ENCODE data around the gene ANO1. TPM values are rescaled to one million over a fixed set of nuclear protein-coding genes. Genes with fewer than 3 reads are reported as not detected.

Gene ANO1
- total and polyA plus RNA-seq, 2 of the 8 experiments (the other 6 are each of a cell fraction or from before 2014, with no cell fraction given) = 4.7 to 5.0 TPM

DNA sequence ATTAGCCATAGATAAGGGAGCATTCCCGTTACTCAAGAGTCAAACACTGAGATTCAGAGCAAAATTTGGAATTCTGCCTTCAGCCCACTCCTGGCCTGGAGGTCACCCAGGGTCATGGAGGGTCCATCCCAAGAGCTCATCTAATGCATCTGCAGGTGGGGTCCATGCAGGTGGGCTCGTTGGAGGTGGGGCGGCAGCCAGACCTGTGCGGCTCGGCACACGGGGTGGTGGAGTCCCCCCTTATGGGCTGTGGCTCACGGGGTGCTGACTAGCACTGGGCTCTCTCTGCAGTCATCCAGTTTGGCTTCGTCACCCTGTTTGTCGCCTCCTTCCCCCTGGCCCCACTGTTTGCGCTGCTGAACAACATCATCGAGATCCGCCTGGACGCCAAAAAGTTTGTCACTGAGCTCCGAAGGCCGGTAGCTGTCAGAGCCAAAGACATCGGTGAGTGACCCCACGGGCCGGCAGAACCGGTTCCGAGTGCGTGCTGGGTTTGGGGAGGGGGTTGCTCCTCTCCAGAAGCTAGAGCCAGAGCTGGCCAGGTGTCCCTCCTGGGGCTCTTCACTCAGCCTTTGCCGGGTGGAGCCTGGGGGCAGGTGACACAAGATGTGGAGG is 92.6 kb downstream of the ANO1 start (continued):
- TF ChIP-seq, protein P1, sequence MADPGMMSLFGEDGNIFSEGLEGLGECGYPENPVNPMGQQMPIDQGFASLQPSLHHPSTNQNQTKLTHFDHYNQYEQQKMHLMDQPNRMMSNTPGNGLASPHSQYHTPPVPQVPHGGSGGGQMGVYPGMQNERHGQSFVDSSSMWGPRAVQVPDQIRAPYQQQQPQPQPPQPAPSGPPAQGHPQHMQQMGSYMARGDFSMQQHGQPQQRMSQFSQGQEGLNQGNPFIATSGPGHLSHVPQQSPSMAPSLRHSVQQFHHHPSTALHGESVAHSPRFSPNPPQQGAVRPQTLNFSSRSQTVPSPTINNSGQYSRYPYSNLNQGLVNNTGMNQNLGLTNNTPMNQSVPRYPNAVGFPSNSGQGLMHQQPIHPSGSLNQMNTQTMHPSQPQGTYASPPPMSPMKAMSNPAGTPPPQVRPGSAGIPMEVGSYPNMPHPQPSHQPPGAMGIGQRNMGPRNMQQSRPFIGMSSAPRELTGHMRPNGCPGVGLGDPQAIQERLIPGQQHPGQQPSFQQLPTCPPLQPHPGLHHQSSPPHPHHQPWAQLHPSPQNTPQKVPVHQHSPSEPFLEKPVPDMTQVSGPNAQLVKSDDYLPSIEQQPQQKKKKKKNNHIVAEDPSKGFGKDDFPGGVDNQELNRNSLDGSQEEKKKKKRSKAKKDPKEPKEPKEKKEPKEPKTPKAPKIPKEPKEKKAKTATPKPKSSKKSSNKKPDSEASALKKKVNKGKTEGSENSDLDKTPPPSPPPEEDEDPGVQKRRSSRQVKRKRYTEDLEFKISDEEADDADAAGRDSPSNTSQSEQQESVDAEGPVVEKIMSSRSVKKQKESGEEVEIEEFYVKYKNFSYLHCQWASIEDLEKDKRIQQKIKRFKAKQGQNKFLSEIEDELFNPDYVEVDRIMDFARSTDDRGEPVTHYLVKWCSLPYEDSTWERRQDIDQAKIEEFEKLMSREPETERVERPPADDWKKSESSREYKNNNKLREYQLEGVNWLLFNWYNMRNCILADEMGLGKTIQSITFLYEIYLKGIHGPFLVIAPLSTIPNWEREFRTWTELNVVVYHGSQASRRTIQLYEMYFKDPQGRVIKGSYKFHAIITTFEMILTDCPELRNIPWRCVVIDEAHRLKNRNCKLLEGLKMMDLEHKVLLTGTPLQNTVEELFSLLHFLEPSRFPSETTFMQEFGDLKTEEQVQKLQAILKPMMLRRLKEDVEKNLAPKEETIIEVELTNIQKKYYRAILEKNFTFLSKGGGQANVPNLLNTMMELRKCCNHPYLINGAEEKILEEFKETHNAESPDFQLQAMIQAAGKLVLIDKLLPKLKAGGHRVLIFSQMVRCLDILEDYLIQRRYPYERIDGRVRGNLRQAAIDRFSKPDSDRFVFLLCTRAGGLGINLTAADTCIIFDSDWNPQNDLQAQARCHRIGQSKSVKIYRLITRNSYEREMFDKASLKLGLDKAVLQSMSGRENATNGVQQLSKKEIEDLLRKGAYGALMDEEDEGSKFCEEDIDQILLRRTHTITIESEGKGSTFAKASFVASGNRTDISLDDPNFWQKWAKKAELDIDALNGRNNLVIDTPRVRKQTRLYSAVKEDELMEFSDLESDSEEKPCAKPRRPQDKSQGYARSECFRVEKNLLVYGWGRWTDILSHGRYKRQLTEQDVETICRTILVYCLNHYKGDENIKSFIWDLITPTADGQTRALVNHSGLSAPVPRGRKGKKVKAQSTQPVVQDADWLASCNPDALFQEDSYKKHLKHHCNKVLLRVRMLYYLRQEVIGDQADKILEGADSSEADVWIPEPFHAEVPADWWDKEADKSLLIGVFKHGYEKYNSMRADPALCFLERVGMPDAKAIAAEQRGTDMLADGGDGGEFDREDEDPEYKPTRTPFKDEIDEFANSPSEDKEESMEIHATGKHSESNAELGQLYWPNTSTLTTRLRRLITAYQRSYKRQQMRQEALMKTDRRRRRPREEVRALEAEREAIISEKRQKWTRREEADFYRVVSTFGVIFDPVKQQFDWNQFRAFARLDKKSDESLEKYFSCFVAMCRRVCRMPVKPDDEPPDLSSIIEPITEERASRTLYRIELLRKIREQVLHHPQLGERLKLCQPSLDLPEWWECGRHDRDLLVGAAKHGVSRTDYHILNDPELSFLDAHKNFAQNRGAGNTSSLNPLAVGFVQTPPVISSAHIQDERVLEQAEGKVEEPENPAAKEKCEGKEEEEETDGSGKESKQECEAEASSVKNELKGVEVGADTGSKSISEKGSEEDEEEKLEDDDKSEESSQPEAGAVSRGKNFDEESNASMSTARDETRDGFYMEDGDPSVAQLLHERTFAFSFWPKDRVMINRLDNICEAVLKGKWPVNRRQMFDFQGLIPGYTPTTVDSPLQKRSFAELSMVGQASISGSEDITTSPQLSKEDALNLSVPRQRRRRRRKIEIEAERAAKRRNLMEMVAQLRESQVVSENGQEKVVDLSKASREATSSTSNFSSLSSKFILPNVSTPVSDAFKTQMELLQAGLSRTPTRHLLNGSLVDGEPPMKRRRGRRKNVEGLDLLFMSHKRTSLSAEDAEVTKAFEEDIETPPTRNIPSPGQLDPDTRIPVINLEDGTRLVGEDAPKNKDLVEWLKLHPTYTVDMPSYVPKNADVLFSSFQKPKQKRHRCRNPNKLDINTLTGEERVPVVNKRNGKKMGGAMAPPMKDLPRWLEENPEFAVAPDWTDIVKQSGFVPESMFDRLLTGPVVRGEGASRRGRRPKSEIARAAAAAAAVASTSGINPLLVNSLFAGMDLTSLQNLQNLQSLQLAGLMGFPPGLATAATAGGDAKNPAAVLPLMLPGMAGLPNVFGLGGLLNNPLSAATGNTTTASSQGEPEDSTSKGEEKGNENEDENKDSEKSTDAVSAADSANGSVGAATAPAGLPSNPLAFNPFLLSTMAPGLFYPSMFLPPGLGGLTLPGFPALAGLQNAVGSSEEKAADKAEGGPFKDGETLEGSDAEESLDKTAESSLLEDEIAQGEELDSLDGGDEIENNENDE (IDR thresholded peaks at IDR 0.05; ENCODE audit: insufficient replicate concordance, low read length) = no peak
- TF ChIP-seq RBBP5 (IDR thresholded peaks at IDR 0.05; ENCODE audit: borderline replicate concordance, low read depth, low read length) = no peak
- TF ChIP-seq TBP (IDR thresholded peaks at IDR 0.05; ENCODE audit: low read depth, low read length) = no peak
- no peak for TF ChIP-seq YY1 (IDR thresholded peaks at IDR 0.05; ENCODE audit: low read depth, low read length)
- no peak for TF ChIP-seq CBX8 (IDR thresholded peaks at IDR 0.05; ENCODE audit: borderline replicate concordance, low read depth, low read length)
- no peak for TF ChIP-seq EP300 (IDR thresholded peaks at IDR 0.05; ENCODE audit: borderline replicate concordance in 1 of 2, low read depth in 2 of 2, low read length in 2 of 2)
- no peak for TF ChIP-seq KDM4A (IDR thresholded peaks at IDR 0.05; ENCODE audit: low read depth, low read length, severe bottlenecking)
- no peak for TF ChIP-seq SP2 (IDR thresholded peaks at IDR 0.05; ENCODE audit: low read length)
- TF ChIP-seq ASH2L (IDR thresholded peaks at IDR 0.05; ENCODE audit: low read length) = no peak
- no peak for TF ChIP-seq SIX5 (IDR thresholded peaks at IDR 0.05; ENCODE audit: low read depth, low read length)
- TF ChIP-seq TEAD4 (IDR thresholded peaks at IDR 0.05; ENCODE audit: low read depth, low read length) = no peak
